A549 (cell line): Measurements from ENCODE around the gene PLXNB2.

Source experiments
- KDM5A ChIP-seq: fragments of 200-600 bp; sonication (generic); IDR thresholded peaks from 2 replicates; pipeline ENCODE4 v1.6.1; 2016; ENCODE audit warnings: antibody characterized with exemption, mild to moderate bottlenecking
- MAFK ChIP-seq: fragments of 450-650 bp; IDR thresholded peaks from 2 replicates; pipeline ENCODE4 v1.6.1; 2014; ENCODE audit not compliant: partially characterized antibody
- NFE2L2 ChIP-seq: fragments of 150-350 bp; conservative IDR thresholded peaks from 2 replicates; pipeline ENCODE4 v1.6.1; 2014; ENCODE audit warnings: low read length
- NR3C1 ChIP-seq: fragments of >200 bp; sonication (Bioruptor Twin); formaldehyde crosslinking; IDR thresholded peaks from 3 replicates; pipeline ENCODE4 v1.6.1; 2017
- POLR2A ChIP-seq: IDR thresholded peaks from 2 replicates; pipeline ENCODE4 v1.6.1; 2012; ENCODE audit warnings: mild to moderate bottlenecking, low read length
- TF ChIP-seq, protein P1 (sequence below): fragments of >200 bp; sonication (Bioruptor Twin); formaldehyde crosslinking; IDR thresholded peaks from 3 replicates; pipeline ENCODE4 v1.5.1; 2016
- TF ChIP-seq, protein P2 (sequence below): fragments of 200-600 bp; sonication (generic); IDR thresholded peaks from 2 replicates; pipeline ENCODE4 v1.6.1; 2016; ENCODE audit warnings: antibody characterized with exemption, mild to moderate bottlenecking, moderate library complexity

DNA sequence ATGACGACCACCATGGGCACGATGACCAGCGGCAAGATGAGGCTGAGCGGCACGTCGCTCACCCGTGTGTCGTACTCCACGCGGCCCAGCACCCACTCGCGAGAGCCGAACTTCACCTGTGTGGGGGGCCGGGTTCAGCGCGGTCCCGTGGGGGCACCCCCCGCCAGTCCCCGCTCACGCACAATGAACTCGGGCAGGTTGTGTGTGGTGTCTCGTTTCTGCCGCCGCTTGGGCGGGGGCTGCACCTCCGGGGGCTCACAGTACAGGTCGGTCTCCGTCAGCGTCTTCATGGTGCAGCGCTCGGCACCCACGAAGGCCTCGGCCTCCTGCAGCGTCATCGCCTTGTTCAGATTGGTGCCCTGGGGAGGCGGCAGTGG is 26.1 kb downstream of the PLXNB2 start:
- TF ChIP-seq, protein P1, sequence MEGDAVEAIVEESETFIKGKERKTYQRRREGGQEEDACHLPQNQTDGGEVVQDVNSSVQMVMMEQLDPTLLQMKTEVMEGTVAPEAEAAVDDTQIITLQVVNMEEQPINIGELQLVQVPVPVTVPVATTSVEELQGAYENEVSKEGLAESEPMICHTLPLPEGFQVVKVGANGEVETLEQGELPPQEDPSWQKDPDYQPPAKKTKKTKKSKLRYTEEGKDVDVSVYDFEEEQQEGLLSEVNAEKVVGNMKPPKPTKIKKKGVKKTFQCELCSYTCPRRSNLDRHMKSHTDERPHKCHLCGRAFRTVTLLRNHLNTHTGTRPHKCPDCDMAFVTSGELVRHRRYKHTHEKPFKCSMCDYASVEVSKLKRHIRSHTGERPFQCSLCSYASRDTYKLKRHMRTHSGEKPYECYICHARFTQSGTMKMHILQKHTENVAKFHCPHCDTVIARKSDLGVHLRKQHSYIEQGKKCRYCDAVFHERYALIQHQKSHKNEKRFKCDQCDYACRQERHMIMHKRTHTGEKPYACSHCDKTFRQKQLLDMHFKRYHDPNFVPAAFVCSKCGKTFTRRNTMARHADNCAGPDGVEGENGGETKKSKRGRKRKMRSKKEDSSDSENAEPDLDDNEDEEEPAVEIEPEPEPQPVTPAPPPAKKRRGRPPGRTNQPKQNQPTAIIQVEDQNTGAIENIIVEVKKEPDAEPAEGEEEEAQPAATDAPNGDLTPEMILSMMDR: no peak
- TF ChIP-seq POLR2A (no peak), MAFK (no peak), KDM5A (no peak), NFE2L2 (no peak), NR3C1 (no peak)
- TF ChIP-seq, protein P2, sequence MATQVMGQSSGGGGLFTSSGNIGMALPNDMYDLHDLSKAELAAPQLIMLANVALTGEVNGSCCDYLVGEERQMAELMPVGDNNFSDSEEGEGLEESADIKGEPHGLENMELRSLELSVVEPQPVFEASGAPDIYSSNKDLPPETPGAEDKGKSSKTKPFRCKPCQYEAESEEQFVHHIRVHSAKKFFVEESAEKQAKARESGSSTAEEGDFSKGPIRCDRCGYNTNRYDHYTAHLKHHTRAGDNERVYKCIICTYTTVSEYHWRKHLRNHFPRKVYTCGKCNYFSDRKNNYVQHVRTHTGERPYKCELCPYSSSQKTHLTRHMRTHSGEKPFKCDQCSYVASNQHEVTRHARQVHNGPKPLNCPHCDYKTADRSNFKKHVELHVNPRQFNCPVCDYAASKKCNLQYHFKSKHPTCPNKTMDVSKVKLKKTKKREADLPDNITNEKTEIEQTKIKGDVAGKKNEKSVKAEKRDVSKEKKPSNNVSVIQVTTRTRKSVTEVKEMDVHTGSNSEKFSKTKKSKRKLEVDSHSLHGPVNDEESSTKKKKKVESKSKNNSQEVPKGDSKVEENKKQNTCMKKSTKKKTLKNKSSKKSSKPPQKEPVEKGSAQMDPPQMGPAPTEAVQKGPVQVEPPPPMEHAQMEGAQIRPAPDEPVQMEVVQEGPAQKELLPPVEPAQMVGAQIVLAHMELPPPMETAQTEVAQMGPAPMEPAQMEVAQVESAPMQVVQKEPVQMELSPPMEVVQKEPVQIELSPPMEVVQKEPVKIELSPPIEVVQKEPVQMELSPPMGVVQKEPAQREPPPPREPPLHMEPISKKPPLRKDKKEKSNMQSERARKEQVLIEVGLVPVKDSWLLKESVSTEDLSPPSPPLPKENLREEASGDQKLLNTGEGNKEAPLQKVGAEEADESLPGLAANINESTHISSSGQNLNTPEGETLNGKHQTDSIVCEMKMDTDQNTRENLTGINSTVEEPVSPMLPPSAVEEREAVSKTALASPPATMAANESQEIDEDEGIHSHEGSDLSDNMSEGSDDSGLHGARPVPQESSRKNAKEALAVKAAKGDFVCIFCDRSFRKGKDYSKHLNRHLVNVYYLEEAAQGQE: no peak
